ENCODE measurements around the gene TRIM71.
"Not testable (repeated sequence)": the region's sequence is repeated elsewhere in the genome, so short reads cannot be mapped to it uniquely, and the experiment has no call there.

TRIM71 gene

DNA sequence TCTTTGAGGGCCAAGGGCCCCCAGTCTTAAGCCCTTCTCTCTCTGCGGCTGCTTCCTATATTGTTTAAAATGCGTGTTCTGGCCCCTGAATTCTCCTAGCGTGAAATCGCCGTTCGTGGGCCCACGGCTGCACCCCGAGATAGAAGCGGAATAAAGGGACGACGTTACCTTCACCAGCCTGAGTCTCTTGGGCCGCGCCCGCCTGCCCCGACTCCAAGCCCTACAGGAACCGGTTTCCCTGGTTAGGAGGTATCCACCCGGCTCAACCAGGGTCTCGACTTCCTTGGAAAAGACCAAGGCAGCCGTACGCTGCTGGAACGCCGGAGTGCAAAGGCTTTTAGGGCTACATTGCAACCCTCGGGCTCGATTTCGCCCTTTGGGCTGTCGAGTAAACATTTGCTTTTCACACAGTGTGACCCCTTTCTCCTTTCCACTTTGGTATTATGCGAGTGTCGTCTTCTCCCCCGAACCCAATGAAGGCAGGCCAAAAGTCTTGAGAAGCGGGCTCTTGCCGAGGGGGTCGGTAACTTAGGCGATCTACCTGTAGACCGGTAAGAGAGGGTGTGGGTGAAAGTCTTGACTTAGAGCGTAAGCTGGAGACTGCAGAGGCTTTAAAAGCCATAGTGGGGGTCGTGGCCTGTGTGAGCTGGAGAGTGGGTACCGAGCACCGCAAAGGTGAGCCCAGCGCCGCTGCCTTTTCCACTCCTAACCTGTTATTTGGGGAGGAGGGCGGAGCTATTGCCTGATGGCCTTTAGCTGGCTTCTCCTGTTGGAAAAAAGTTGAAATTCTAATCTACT lies 2.0 kb downstream of the TRIM71 start:
- no peak for DNase-seq (ENCODE audit: low spot score)

- DNase-seq (ENCODE audit: low spot score): no peak
Observed at GRCh38 chr3:32820430-32820829, 2.6 kb downstream of the TRIM71 start.

DNA sequence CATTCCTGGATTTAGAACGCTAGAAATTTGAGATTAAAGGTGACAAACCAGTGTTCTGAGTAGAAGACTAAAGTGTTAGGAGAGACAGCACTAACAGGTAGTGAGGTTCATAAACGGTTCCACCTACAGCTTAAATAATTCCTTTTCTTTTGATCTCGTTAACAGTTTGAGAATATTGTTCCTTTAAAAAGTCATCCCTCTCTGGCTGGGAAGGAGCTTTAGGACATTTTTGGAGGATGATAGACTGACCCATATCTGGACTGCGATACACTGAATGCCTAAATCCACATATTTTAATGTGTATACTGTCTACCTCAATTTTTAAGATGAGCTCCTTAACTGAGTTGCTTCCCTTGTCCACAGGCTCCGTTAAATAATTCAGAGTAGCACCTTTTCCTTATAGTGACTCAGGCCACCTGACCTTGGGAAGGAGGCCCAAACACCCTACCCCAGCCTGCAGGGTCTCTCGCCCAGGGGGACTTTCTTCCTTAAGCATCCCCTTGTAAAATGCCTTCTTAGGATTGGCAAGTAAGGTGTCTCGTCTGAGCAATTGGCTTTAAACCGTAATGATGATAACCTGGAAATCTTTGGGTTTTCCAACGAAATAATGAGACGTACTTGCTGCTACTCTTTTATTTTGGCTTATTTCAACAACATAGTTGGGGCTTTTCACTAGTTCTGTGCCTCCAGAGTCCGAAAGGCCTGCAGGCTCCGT lies 3.3 kb downstream of the TRIM71 start:
- no peak for DNase-seq (ENCODE audit: low spot score)

DNA sequence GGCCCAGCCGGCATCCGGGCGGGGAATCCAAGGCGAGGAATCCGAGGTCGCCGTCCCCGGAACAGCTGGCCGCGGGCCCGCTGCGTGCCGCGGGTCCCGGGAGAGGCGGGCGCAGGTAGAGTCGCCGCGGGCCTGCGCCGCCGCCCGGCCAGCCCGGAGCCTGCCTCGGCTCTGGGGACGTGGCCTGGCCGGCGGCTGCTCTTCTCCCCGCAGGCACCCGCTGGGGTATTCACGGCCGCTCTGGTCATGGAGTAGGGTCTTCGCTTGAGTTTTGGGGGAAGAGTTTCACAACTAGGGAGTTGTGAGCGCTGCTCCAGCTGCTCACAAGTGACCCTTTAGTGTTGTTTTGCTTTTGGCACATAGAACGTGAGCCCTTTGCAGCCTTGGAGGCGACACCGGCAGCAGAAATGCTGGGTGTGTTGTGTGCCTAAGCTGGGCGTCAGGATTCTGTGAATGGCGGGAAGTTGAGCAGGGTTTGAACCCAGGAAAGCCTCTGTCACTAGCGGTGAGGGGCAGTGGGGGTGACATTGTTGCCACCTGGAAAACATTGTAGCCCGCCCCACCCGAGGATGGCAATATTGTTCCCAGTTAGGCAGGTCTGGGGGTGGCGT lies 4.0 kb downstream of the TRIM71 start:
- DNase-seq (ENCODE audit: low spot score): no peak

- DNase-seq (ENCODE audit: low spot score): no peak
Observed at GRCh38 chr3:32822609-32823498, 5.1 kb downstream of the TRIM71 start.

DNA sequence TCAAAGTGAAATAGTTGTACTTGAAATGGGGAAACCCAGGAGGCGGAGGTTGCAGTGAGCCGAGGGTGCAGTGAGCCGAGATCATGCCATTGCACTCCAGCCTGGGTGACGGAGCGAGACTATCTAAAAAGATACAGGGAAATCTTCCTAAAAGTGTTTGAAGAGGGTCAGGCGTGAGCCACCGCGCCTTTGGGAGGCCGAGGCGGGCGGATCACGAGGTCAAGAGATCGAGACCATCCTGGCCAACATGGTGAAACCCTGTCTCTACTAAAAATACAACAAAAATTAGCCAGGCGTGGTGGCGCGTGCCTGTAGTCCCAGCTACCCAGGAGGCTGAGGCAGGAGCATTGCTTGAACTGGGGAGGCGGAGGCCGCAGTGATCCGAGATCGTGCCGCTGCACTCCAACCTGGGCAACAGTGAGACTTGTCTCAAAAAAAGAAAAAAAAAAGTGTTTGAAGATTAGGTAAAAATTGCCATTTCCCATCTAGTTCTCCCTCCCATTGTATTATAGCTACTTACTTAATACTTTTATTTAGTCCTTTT lies 5.9 kb downstream of the TRIM71 start:
- DNase-seq (ENCODE audit: low spot score): not testable (repeated sequence)

DNA sequence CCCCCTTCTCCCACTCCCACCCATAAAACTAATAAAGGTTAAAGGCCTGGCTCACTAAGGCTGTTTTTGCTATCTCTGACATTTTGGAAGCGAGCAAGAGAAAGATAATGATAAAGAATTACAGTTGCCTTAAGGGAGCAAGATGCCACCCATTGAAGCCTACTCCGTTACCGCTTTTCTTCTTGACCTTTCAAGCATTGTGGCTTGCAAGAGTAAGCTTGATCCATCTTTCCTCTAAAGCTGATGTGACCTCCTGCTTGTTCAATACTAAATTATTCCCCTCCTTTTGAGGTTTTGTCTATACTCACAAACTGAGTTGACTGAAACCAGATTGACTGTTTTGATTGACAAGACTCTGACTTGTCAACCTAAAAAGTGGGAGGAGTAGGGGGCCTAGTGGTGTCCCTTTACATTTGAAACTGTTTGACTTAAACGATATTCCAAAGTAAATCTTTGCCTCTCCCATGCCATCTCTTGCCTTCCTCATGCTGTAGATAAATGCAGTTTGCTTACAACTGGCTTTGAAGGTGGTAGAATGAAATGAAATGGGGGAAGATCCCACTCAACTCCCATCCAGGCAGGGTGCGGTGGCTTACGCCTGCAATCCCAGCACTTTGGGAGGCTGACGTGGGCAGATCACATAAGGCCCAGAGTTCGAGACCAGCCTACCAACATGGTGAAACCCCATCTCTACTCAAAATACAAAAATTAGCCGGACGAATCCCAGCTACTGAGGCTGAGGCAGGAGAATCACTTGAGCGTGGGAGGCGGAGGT lies 8.0 kb downstream of the TRIM71 start:
- no peak for DNase-seq (ENCODE audit: low spot score)

- DNase-seq (ENCODE audit: low spot score): no peak
Observed at GRCh38 chr3:32831062-32831461, 13.3 kb downstream of the TRIM71 start.

DNA sequence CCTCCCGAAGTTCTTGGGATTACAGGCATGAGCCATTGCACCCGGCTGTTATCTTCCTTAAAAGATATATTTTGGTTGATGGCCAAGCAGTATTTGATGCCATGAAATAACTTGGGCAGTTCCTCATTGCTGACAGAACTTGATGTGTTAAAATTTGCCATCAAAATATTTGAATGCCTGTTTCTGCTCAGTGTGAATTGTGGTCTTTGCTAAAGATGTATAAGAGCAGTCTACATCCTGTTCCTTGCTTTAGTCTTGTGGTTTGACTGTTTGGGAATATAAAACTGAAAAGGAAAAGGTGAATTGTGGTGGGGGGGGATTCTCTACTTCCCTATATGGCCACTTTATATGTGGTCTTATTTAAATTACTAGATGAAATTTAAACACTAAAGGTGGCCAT lies 14.0 kb downstream of the TRIM71 start:
- DNase-seq (ENCODE audit: low spot score): no peak

DNA sequence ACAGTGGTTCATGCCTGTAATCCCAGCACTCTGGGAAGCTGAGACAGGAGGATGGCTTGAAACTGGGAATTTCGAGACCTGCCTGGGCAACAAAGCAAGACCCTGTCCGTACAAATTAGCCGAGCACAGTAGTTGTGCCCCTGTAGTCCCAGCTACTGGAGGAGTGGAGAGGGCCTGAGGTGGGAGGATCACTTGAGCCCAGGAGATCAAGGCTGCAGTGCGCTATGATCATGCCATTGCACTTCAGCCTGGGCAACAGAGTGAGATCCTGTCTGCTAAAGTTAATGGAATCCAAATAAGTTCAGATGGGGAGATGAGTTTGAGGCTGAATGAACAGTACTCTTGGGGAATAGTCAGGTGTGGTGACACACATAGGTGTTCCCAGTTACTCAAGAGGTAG lies 14.4 kb downstream of the TRIM71 start:
- no peak for DNase-seq (ENCODE audit: low spot score)

GRCh38 chr3:32835049-32835371 lies 17.2 kb downstream of the TRIM71 start:
- DNase-seq (ENCODE audit: low spot score): no peak

GRCh38 chr3:32835961-32836360 lies 18.2 kb downstream of the TRIM71 start:
- no peak for DNase-seq (ENCODE audit: low spot score)

- DNase-seq (ENCODE audit: low spot score): no peak
Observed at GRCh38 chr3:32836601-32837000, 18.8 kb downstream of the TRIM71 start.

DNA sequence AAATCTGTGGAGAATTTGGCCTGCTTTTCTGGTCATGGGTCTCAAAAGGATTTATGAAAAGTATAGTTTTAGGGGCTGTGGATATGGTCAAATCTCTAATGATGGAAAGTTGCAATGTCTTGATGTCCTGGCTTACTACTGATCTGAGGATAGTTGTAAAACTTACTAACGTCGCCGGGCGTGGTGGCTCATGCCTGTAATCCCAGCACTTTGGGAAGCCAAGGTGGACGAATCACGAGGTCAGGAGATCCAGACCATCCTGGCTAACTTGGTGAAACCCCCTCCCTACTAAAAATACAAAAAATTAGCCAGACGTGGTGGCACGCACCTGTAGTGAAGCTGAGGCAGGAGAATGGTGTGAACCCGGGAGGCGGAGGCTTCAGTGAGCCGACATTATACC lies 19.6 kb downstream of the TRIM71 start:
- no peak for DNase-seq (ENCODE audit: low spot score)

- DNase-seq (ENCODE audit: low spot score): no peak
Observed at GRCh38 chr3:32837789-32838188, 20.0 kb downstream of the TRIM71 start.

DNA sequence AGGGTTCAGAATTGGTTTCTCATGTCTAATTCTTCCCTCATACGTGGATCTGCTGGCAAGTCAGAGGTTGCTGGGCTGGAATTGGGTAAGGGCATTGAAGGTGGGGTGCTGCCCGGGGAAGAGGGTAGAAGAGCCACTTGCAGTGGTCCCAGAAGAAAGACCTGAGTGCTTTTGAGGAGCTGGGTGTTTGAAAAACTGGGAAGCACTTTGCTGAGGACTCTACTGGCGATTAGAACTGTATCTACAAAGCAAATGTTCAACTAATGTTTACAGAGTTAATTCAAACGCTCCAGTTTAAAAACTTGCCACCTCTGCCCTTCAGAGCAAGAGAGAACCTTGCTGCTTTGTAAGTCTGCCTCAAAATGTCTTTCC lies 21.9 kb downstream of the TRIM71 start:
- DNase-seq (ENCODE audit: low spot score): no peak

DNA sequence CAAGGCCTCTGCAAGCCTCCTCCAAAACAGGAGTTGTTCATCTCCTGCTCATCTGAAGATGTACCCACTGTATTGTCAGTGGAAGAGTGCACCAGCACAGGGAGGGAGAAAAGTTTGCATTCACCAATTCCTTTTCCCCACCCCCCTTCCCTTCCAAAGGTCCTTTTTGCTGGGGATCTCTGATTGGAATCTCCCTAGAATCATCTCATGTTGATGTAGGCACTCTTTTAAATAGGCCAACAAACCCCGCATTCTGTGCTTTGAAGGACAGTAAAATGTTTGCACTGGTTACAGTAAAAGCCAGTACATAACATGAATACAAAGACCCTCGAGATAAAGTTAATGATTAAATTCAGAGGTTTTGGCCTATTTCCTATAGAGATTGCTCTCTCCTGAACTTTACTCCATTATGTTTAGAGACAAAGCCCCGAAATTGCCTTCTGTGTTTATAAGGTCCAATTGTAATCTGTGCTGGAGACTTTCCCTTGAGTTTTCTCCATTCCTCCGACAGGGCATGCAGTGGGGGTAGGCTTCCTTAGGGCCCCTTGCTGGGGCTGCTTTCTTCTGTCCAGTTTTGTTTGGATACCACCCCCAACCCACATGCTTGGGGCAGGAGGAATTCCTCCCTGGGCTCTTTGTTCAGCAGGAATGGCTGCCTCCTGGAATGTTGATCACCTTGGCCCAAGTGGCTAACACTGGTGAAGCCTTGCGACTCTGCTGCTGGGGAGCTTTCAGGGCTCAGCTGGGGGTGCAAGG lies 22.5 kb downstream of the TRIM71 start:
- no peak for DNase-seq (ENCODE audit: low spot score)

GRCh38 chr3:32841341-32841740 lies 23.5 kb downstream of the TRIM71 start:
- DNase-seq (ENCODE audit: low spot score): no peak

GRCh38 chr3:32841867-32842470 lies 24.2 kb downstream of the TRIM71 start:
- DNase-seq (ENCODE audit: low spot score): no peak

GRCh38 chr3:32842531-32842931 lies 24.7 kb downstream of the TRIM71 start:
- no peak for DNase-seq (ENCODE audit: low spot score)
